HS-27A (cell line): ENCODE measurements around the gene ANKRD44.
A peak's percentile ranks its signal among the peaks of the same experiment; 100 is the strongest.
"Not testable (repeated sequence)": the region's sequence is repeated elsewhere in the genome, so short reads cannot be mapped to it uniquely, and the experiment has no call there.

Experiments
- DNase-seq: peaks from one replicate; pipeline ENCODE4 v3.0.0-alpha.2; 2012; ENCODE audit warnings: low read depth, missing footprints

The ANKRD44 gene

GRCh38 chr2:197030090-197030489 is 280.5 kb downstream of the ANKRD44 start:
- no peak for DNase-seq

DNA sequence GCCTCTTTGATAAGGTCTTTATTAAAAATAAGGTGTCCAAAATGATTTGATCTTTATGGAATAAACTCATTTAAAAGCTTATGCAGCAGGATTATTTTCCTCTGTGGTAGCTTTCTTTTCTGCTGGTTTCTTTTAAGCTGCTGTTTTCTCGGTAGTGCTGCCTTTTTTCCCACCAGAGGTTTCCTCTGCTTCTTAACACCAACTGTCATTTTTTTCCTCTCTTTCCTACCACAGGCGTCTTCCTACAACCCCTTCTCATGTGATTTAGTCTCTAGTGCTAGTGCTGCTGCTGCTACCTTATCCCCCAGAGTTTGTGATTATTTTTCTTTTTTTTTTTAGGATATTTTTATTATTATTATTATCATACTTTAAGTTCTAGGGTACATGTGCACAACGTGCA is 281.9 kb downstream of the ANKRD44 start:
- no peak for DNase-seq

GRCh38 chr2:197028230-197028629 is 282.4 kb downstream of the ANKRD44 start:
- DNase-seq, result peak; percentile 67

DNA sequence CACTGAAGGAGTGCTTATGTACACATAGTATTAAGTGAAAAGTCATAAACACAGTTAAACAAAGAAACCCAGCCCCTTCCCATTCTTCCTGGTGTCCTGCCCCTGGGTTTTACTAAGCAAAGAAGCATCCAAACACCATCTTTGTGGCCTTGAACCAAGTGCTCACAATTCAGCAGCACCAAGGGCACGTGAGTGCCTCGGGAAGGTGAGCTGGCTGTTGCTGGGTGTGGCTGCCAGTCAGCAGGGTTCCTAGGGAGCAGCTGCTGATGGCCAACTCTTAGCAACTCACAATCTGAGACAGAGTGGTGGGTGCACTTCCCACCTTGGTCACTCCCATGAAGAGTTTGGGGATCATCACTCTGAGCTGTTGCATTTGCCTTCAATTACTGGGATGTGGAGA is 286.4 kb downstream of the ANKRD44 start:
- DNase-seq, result no peak

GRCh38 chr2:197020921-197021320 is 289.7 kb downstream of the ANKRD44 start:
- DNase-seq, result not testable (repeated sequence)

- DNase-seq, result no peak
Measured at GRCh38 chr2:197013098-197013497, 297.5 kb downstream of the ANKRD44 start.

DNA sequence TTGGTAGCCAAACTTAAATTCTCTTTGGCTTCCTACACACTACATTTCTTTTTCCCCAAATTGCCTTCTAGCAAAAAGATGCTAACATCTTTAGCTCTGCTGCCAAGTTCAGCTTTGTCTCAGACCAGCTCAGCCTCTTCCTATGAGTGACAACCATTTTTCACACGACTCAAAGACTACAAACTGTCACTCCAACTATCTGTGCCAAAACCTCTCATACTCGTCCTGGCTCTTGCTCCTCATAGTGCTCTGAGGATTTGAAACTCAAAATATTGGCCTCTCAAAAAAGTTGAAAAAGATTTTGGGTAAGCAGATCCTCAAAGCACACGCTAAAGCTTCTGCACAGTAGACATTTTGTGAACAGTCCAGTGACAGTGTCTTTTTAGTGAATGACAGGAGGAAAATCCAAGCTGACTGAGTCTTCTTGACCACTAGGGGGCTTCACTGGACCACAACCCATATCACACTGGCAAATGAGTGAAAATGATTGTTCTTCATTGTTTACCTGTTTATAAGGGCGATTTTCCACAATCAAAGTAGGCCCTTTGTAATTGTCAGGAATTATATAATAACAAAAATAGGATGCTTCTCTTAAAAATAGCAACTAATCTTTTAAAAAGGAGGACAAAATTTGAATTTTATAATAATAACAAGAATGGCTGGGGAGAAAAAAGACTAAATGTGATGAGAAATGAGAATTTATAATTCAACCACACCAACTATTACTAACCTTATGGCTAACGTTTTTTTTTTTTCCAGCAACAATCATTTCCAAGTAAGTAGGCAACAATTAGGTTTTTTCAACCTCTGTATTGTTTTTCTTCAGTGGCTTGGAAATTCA is 298.6 kb downstream of the ANKRD44 start:
- no peak for DNase-seq

- no peak for DNase-seq
Measured at GRCh38 chr2:197011021-197011417, 299.6 kb downstream of the ANKRD44 start.

- DNase-seq, result no peak
Measured at GRCh38 chr2:197010200-197011020, 300.2 kb downstream of the ANKRD44 start.

DNA sequence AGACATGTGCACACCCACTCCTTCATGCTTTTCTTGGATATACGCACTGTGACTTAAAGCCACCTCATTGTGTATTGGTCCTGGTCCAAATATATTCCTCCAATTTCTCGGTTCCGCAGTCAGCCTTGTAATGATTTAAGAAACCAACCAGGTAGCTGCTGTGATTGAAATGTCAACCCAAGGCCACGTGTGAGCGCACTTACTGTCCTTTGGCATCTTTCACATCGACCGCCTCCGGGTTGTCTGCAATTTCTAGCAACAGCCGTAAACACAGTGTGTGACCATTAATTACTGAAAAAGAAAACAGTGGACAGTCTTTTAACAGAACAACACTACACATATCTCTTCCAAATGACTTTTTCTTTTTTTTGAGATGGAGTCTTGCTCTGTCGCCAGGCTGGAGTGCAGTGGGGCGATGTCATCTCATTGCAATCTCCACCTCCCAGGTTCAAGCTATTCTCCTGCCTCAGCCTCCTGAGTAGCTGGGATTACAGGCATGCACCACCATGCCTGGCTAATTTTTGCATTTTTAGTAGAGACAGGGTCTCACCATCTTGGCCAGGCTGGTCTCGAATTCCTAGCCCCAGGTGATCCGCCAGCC is 301.7 kb downstream of the ANKRD44 start:
- DNase-seq, result not testable (repeated sequence)

DNA sequence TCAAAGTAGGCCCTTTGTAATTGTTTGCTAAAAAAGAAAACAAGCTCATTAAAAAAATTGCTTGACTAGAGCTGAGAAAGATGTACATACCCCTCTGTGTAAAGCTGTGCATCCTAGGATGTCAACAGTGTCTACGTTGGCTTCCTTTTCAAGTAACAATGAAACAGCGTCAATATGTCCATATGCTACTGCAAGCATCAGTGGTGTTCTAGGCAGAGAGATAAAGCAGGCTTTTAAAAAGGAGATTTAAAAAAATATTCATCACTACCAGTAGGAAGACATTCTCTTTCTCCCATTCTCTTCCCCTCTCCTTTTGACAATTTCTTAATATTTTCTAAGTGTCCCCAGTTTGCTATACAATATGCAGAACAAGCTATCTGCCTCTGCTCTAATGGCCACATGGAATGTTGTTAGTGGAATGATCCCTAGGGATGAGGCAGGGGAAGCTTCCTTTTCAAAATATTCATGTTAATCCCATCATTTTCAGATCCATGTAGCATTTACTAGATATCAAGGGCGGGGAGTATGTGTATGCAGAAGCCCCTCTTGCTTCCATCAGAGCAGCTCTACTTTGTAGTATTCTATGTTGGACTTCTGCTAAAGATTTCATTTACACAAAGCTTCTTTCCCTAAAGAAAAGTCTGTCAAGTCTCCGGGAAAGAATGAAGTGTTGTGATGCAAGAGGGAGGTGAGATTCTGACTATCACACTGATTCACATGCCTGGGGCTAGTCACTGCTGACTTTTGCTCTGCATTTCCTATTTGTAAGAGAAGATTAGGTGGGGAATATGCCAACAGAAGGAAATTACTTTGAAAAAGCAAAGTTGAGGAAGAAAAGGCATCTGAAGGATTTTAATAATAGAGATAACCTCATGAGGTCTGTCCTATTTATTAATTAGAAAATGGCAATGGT is 302.6 kb downstream of the ANKRD44 start:
- DNase-seq, result no peak

GRCh38 chr2:197001921-197002320 is 308.7 kb downstream of the ANKRD44 start:
- no peak for DNase-seq

GRCh38 chr2:196995757-196996314 is 314.7 kb downstream of the ANKRD44 start:
- DNase-seq, result no peak

DNA sequence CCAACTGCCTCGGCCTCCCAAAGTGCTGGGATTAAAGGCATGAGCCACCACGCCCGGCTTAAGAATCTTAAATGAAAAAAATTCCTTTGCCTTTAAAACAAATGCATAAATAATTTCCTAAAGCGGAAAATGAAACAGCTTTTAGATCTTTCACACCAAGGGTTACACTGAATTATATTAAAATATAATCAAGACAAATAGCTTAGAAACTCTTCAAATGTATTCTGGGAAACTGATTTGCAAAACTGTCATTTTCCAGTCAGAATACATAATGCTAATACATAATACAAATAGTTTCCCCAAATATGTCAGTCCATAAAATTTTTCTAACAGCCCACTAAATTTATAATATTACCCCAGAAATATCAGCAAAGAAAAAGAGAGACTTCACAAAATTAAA is 315.8 kb downstream of the ANKRD44 start:
- DNase-seq, result no peak

DNA sequence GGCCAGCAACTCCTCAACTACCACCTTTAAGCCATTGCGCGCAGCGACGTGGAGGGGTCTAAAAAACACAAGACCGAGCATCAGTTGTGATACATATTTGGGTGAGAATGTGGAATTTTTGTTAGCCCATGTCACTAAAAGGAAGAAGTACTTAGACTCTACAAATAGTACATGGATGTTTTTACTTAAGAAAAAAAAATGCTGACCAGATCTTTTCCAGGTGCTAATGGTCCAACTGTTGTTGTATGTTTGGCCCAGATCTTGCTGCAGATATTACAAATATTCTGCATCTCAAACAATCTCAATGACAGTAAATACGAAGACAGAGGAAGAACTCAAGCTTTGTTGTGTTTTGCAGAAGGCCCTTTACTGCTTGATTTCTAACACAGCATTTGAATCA is 317.0 kb downstream of the ANKRD44 start:
- no peak for DNase-seq

DNA sequence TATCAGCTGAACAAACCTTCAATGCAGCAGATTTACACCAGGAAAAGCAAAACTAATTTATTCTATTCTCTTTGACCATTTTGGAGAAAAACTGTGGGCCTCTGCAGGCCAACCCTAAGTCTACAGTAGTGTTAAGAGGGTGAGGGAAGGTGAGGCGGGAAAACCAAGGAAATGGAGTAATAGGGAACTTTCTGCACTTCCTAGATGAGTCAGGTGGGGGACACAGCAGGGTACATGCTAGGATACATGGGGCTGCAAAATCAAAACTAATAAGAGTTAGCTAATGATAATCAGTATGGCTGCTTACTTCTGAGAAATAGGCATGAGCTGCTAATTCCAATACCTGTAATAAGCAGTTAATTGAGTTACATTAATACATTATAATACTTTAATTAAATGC is 318.1 kb downstream of the ANKRD44 start:
- no peak for DNase-seq

- no peak for DNase-seq
Measured at GRCh38 chr2:196990788-196991461, 319.7 kb downstream of the ANKRD44 start.

- DNase-seq, result no peak
Measured at GRCh38 chr2:196990092-196990491, 320.5 kb downstream of the ANKRD44 start.

DNA sequence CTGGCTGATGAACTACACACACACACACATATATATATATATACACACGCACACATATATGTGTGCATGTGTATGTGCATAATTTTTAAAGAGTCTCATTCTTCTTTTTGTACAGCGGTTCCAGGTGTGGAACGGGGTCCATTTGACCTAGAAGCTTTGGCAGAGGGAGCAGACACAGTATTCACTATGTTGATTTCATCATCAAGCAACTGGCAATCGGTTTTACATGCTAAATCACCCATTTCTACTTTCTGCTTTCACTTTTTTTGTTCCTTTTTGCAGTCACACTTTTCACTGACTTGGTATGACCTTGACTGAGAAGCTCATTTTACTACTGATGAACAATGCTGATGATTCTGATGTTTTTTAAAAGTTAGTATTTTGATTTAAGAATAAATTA is 321.1 kb downstream of the ANKRD44 start:
- DNase-seq, result no peak

GRCh38 chr2:196988639-196989038 is 321.9 kb downstream of the ANKRD44 start:
- no peak for DNase-seq
